H9 (cell line): ENCODE measurements around the gene PXT1. TPM values are rescaled to one million over a fixed set of nuclear protein-coding genes. Genes with fewer than 3 reads are reported as not detected.
"Not testable (repeated sequence)": the region's sequence is repeated elsewhere in the genome, so short reads cannot be mapped to it uniquely, and the experiment has no call there.

Source experiments
- DNase-seq: peaks from one replicate; pipeline ENCODE4 v3.0.0-alpha.2; 2017
- H2AFZ ChIP-seq: one replicate; pipeline ENCODE4 v1.6.1; 2013; ENCODE audit warnings: mild to moderate bottlenecking, low read length, control low read depth, moderate library complexity
- H2AK5ac ChIP-seq: 2 replicates; pipeline ENCODE4 v1.6.1; 2013; ENCODE audit warnings: low read length, control low read depth, mixed read lengths; ENCODE audit not compliant: insufficient read length
- H2BK120ac ChIP-seq: one replicate; pipeline ENCODE4 v1.6.1; 2013; ENCODE audit warnings: low read depth, mild to moderate bottlenecking, low read length, control low read depth, inconsistent platforms; ENCODE audit not compliant: poor library complexity, severe bottlenecking
- H2BK12ac ChIP-seq: 2 replicates; pipeline ENCODE4 v1.6.1; 2013; ENCODE audit warnings: low read length, control low read depth, mixed read lengths, low read depth; ENCODE audit not compliant: insufficient read length
- H2BK15ac ChIP-seq: 2 replicates; pipeline ENCODE4 v1.6.1; 2013; ENCODE audit warnings: low read depth, low read length, control low read depth
- H2BK20ac ChIP-seq: one replicate; pipeline ENCODE4 v1.6.1; 2013; ENCODE audit warnings: low read depth, mild to moderate bottlenecking, low read length, control low read depth, inconsistent platforms; ENCODE audit not compliant: poor library complexity, severe bottlenecking
- H2BK5ac ChIP-seq: 2 replicates; pipeline ENCODE4 v1.6.1; 2013; ENCODE audit warnings: low read length, control low read depth, mixed read lengths; ENCODE audit not compliant: insufficient read length
- H3K14ac ChIP-seq: 2 replicates; pipeline ENCODE4 v1.6.1; 2013; ENCODE audit warnings: low read length, control low read depth; ENCODE audit not compliant: insufficient read depth
- H3K18ac ChIP-seq: 2 replicates; pipeline ENCODE4 v1.6.1; 2013; ENCODE audit warnings: low read depth, mild to moderate bottlenecking, mixed read lengths, low read length, control low read depth; ENCODE audit not compliant: insufficient read length
- H3K23ac ChIP-seq: 2 replicates; pipeline ENCODE4 v1.6.1; 2013; ENCODE audit warnings: low read length, control low read depth, mixed read lengths, low read depth; ENCODE audit not compliant: insufficient read length
- H3K23me2 ChIP-seq: 2 replicates; pipeline ENCODE4 v1.6.1; 2013; ENCODE audit warnings: low read depth, mild to moderate bottlenecking, mixed read lengths, low read length, control low read depth; ENCODE audit not compliant: insufficient read length, poor library complexity, severe bottlenecking
- H3K27ac ChIP-seq: 2 replicates; pipeline ENCODE4 v1.5.1; 2013; ENCODE audit warnings: low read length, control low read depth, mixed read lengths, low read depth; ENCODE audit not compliant: insufficient read length
- H3K27me3 ChIP-seq: 2 replicates; pipeline ENCODE4 v1.6.1; 2013; ENCODE audit warnings: low read length, control low read depth, inconsistent platforms; ENCODE audit not compliant: insufficient read depth
- H3K4ac ChIP-seq: 2 replicates; pipeline ENCODE4 v1.6.1; 2013; ENCODE audit warnings: low read depth, mild to moderate bottlenecking, control low read depth, inconsistent platforms, low read length, moderate library complexity
- H3K4me1 ChIP-seq: 2 replicates; pipeline ENCODE4 v1.6.1; 2013; ENCODE audit warnings: low read length, control low read depth, inconsistent platforms; ENCODE audit not compliant: insufficient read depth
- H3K4me2 ChIP-seq: 2 replicates; pipeline ENCODE4 v1.6.1; 2013; ENCODE audit warnings: low read length, control low read depth, mixed read lengths; ENCODE audit not compliant: insufficient read length, insufficient read depth
- H3K56ac ChIP-seq: 2 replicates; pipeline ENCODE4 v1.6.1; 2013; ENCODE audit warnings: low read depth, mild to moderate bottlenecking, mixed read lengths, low read length, control low read depth; ENCODE audit not compliant: insufficient read length
- H3K79me1 ChIP-seq: 2 replicates; pipeline ENCODE4 v1.6.1; 2013; ENCODE audit warnings: low read depth, mild to moderate bottlenecking, moderate library complexity, low read length, control low read depth, inconsistent platforms; ENCODE audit not compliant: insufficient read depth, poor library complexity, severe bottlenecking
- H3K79me2 ChIP-seq: 2 replicates; pipeline ENCODE4 v1.6.1; 2013; ENCODE audit warnings: low read length, control low read depth, inconsistent platforms; ENCODE audit not compliant: insufficient read depth
- H3K9ac ChIP-seq: 2 replicates; pipeline ENCODE4 v1.6.1; 2013; ENCODE audit warnings: low read length, control low read depth, mixed read lengths; ENCODE audit not compliant: insufficient read length; ENCODE audit errors: extremely low read depth
- H3K9me3 ChIP-seq: one replicate; pipeline ENCODE4 v1.6.1; 2013; ENCODE audit warnings: low read depth, low read length, inconsistent platforms; ENCODE audit not compliant: control insufficient read depth
- H3T11ph ChIP-seq: one replicate; pipeline ENCODE4 v1.6.1; 2013; ENCODE audit warnings: mild to moderate bottlenecking, low read length, control low read depth, inconsistent platforms
- H4K20me1 ChIP-seq: one replicate; pipeline ENCODE4 v1.6.1; 2013; ENCODE audit not compliant: control insufficient read depth, insufficient read length, insufficient read depth
- H4K5ac ChIP-seq: 2 replicates; pipeline ENCODE4 v1.6.1; 2013; ENCODE audit warnings: low read depth, mild to moderate bottlenecking, mixed read lengths, low read length, control low read depth; ENCODE audit not compliant: insufficient read length
- H4K8ac ChIP-seq: replicated peaks from 2 replicates; pipeline ENCODE4 v1.6.1; 2013; ENCODE audit warnings: low read length, control low read depth, mixed read lengths, low read depth; ENCODE audit not compliant: insufficient read length
- H4K91ac ChIP-seq: 2 replicates; pipeline ENCODE4 v1.6.1; 2013; ENCODE audit warnings: low read depth, mild to moderate bottlenecking, moderate library complexity, mixed read lengths, low read length, control low read depth; ENCODE audit not compliant: insufficient read length
- H3K27ac Mint-ChIP-seq, 3 experiments: 2 replicates in 2 of 3; 3 replicates in 1 of 3; pipeline ENCODE4 v1.8.0; 2020 to 2021; ENCODE audit warnings: mixed read lengths in 3 of 3, mild to moderate bottlenecking in 1 of 3, moderate library complexity in 1 of 3
- H3K27me3 Mint-ChIP-seq: 2 replicates; pipeline ENCODE4 v1.8.0; 2021; ENCODE audit warnings: low read depth, mild to moderate bottlenecking, moderate library complexity, mixed read lengths
- H3K36me3 Mint-ChIP-seq, 3 experiments: 2 replicates in 2 of 3; 3 replicates in 1 of 3; pipeline ENCODE4 v1.8.0; 2020 to 2021; ENCODE audit warnings: low read depth in 3 of 3, mixed read lengths in 3 of 3; ENCODE audit not compliant: insufficient read depth in 1 of 3
- H3K4me1 Mint-ChIP-seq, 2 experiments: 2 replicates each; pipeline ENCODE4 v1.8.0; 2020; ENCODE audit warnings: mixed read lengths in 2 of 2
- H3K4me3 Mint-ChIP-seq, 2 experiments: 2 replicates in 1 of 2; 3 replicates in 1 of 2; pipeline ENCODE4 v1.8.0; 2020 to 2021; ENCODE audit warnings: mild to moderate bottlenecking in 2 of 2, mixed read lengths in 2 of 2, moderate library complexity in 1 of 2
- H3K9me3 Mint-ChIP-seq, 2 experiments: 2 replicates in 1 of 2; 3 replicates in 1 of 2; pipeline ENCODE4 v1.8.0; 2020; ENCODE audit warnings: mild to moderate bottlenecking in 2 of 2, mixed read lengths in 2 of 2, moderate library complexity in 1 of 2
- WGBS: extraction: QIAGEN DNeasy Blood & Tissue Kit; methylation state at CpG from one replicate; pipeline ENCODE4 v1.1.7; 2013; ENCODE audit warnings: missing lambda C conversion rate, low lambda C conversion rate, mixed read lengths; ENCODE audit not compliant: insufficient read length; ENCODE audit errors: extremely low coverage; 5-methylcytosine and 5-hydroxymethylcytosine counted together
- total RNA-seq: library from RNA; stranded (reverse); gene quantifications from 2 replicates; pipeline ENCODE4 v1.2.1, GENCODE V29; 2021

PXT1 gene
- total RNA-seq, 1 experiment from 2014 or later: not detected

DNA sequence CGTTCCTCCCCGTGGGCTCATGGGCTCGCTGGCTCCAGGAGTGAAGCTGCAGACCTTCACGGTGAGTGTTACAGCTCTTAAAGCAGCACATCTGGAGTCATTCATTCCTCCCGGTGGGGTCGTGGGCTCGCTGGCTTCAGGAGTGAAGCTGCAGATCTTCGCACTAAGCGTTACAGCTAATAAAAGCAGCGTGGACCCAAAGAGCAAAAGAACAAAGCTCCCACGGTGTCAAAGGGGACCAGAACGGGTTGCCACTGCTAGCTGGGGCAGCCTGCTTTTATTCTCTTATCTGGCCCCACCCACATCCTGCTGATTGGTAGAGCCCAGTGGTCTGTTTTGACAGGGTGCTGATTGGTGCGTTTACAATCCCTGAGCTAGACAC lies 79.3 kb downstream of the PXT1 start:
- H3K27ac ChIP-seq, H4K8ac ChIP-seq, H4K91ac ChIP-seq, H3K9me3 ChIP-seq, H4K20me1 ChIP-seq, H3K9me3 Mint-ChIP-seq, H3K23me2 ChIP-seq, H3K4me3 Mint-ChIP-seq, H3K23ac ChIP-seq, H2BK5ac ChIP-seq, H2BK20ac ChIP-seq, H2BK15ac ChIP-seq, H4K5ac ChIP-seq, H2AK5ac ChIP-seq, H3K79me1 ChIP-seq, H2AFZ ChIP-seq, H3K36me3 Mint-ChIP-seq, DNase-seq, H3K4me2 ChIP-seq, H3K79me2 ChIP-seq, H2BK12ac ChIP-seq, H2BK120ac ChIP-seq, H3K56ac ChIP-seq, H3T11ph ChIP-seq, H3K4me1 Mint-ChIP-seq, H3K18ac ChIP-seq, H3K27me3 ChIP-seq, H3K4ac ChIP-seq, H3K4me1 ChIP-seq, H3K9ac ChIP-seq, H3K27me3 Mint-ChIP-seq: not testable (repeated sequence)
- H3K27ac Mint-ChIP-seq: peak overlapping the region in 1 of 3 experiments; percentile 74; a peak in 1 of 7 replicates
- H3K14ac ChIP-seq: 0 out of 2 replicates have a peak overlapping the region, but pooled peaks have one; percentile 58
- no CpG with 5 or more reads among the region's 13 CpGs for WGBS
